Adrenal gland (tissue), 5 donors: ENCODE data around the gene DLGAP4.

ENCODE experiments used
- POLR2A ChIP-seq, 2 donors: fragments of 450-650 bp; IDR thresholded peaks; one replicate each; pipeline ENCODE4 v1.6.1; 2017; ENCODE audit warnings: antibody characterized with exemption in 2 of 2, mild to moderate bottlenecking in 2 of 2, moderate library complexity in 1 of 2
- TF ChIP-seq, protein P1 (sequence below), 6 experiments: fragments of 450-650 bp in 4 of 6; fragments of 200-600 bp in 2 of 6; sonication (generic) in 1 of 6; IDR thresholded peaks; 1 replicate in 5 of 6; 2 replicates in 1 of 6; pipeline versions ENCODE4 v1.5.1 to v1.8.0; 2016 to 2021; ENCODE audit warnings: antibody characterized with exemption in 6 of 6, mild to moderate bottlenecking in 2 of 6, moderate library complexity in 1 of 6
- donor health status: DM: no; HTN: no; CAD: no.

DNA sequence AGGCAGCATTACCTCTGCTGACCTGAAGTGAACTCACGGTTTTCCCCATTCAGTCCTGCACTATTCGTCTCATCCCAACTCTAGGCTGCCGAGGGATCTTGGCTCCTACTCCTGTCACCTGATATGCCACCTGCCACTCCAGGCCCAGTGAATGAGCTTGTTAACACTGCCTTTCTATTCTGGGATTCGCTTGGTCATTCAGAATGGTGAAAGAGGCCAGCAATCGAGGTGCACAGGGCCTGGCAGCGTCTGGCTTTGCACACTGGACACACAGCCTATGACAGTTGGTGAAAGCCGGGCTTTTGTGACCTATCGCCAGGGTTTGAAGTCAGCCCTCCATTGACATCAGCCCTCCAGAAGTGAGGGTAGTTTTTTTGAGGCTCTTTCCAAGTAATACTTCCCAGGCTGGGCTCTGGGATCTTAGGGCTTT lies 175.9 kb downstream of the DLGAP4 start:
- TF ChIP-seq, protein P1, sequence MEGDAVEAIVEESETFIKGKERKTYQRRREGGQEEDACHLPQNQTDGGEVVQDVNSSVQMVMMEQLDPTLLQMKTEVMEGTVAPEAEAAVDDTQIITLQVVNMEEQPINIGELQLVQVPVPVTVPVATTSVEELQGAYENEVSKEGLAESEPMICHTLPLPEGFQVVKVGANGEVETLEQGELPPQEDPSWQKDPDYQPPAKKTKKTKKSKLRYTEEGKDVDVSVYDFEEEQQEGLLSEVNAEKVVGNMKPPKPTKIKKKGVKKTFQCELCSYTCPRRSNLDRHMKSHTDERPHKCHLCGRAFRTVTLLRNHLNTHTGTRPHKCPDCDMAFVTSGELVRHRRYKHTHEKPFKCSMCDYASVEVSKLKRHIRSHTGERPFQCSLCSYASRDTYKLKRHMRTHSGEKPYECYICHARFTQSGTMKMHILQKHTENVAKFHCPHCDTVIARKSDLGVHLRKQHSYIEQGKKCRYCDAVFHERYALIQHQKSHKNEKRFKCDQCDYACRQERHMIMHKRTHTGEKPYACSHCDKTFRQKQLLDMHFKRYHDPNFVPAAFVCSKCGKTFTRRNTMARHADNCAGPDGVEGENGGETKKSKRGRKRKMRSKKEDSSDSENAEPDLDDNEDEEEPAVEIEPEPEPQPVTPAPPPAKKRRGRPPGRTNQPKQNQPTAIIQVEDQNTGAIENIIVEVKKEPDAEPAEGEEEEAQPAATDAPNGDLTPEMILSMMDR (IDR thresholded peaks at IDR 0.05), result no peak
- peak in 1 of 2 donors; percentile 18 for TF ChIP-seq POLR2A (IDR thresholded peaks at IDR 0.05)
